ENCODE data around the gene KLHDC10. TPM values are rescaled to one million over a fixed set of nuclear protein-coding genes. Genes with fewer than 3 reads are reported as not detected.

KLHDC10 gene
- total and polyA plus RNA-seq, 2 donors from 2014 or later: 15.7 to 38.9 TPM

DNA sequence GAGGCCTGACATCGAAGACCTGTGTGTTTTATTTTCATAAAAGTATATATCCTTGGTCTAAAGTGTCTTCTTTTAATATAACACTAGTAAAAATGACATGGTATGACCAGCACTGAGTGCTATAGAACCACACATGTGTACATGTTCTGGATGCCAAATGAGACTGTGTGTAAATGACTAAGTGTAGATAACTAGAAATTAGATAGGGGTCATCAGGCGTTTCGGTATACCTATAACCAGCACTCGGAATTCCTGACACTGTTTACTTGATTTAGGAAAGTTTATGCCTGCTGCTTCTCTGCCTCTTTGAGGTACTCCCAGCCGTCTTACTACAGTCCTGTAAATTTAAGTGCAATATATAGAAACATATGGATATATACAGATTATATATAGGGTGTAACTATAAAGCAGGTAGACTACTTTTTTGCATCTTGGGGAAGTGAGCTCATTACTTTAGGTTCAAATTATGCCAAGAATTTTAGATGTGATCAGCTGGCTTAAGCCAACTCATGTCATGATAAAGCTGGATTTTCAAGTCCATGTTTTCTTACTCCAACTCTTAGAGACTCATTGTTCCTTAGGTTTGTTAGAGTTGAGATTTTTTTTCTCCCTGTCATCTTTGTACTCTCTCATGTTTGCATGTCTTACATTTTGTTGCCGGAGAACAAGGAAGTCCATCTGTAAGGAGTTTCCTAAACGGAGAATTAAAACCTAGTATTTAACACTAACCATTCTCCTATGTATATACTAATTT, 62.9 kb downstream of the KLHDC10 start:
- FAIRE-seq (no peak), DNase-seq (no peak)
- Histone ChIP-seq H3K27me3 (ENCODE audit: control insufficient read depth, insufficient read depth, low read length) (no peaks in the 10 kb centered on the region), H3K36me3 (ENCODE audit: control insufficient read depth in 2 of 3, insufficient read depth in 3 of 3, low read length in 3 of 3) (peaks cover 10 to 24% (median 10%) of the 10 kb centered on the region in 3 donors), H3K27ac (ENCODE audit: low read depth in 2 of 2, low read length in 2 of 2) (no peak overlapping the region), H3K4me3 (ENCODE audit: low read length in 3 of 3) (no peak overlapping the region), H3K9ac (ENCODE audit: low read length in 3 of 3) (no peak overlapping the region), H3K9me3 (ENCODE audit: control insufficient read depth in 2 of 3, insufficient read depth in 1 of 3, low read length in 3 of 3) (no peaks in the 10 kb centered on the region), H3K4me1 (ENCODE audit: control insufficient read depth in 2 of 3, insufficient read depth in 2 of 3, low read depth in 1 of 3, low read length in 3 of 3) (peaks cover 0 to 5% (median 0%) of the 10 kb centered on the region in 3 donors)
- no peak for TF ChIP-seq CTCF (IDR thresholded peaks at IDR 0.05; ENCODE audit: borderline replicate concordance, extremely low read depth, insufficient read depth)
- intact Hi-C loops (cut with DNase I): no loop called here

- no peaks in the 10 kb centered on the region for H3K27me3 ChIP-seq (ENCODE audit: control insufficient read depth, insufficient read depth, low read length)
- H3K36me3 ChIP-seq (ENCODE audit: control insufficient read depth in 2 of 3, insufficient read depth in 3 of 3, low read length in 3 of 3): peaks cover 10 to 25% (median 10%) of the 10 kb centered on the region in 3 donors
- H3K9ac ChIP-seq (ENCODE audit: low read length in 3 of 3): no peak overlapping the region
- TF ChIP-seq CTCF (IDR thresholded peaks at IDR 0.05; ENCODE audit: borderline replicate concordance, extremely low read depth, insufficient read depth): no peak
- DNase-seq (no peak), FAIRE-seq (no peak)
- H3K27ac ChIP-seq (ENCODE audit: low read depth in 2 of 2, low read length in 2 of 2): no peak overlapping the region
- intact Hi-C loops (cut with DNase I): no loop called here
- H3K4me1 ChIP-seq (ENCODE audit: control insufficient read depth in 2 of 3, insufficient read depth in 2 of 3, low read depth in 1 of 3, low read length in 3 of 3): peaks cover 0 to 5% (median 0%) of the 10 kb centered on the region in 3 donors
- H3K4me3 ChIP-seq (ENCODE audit: low read length in 3 of 3): no peak overlapping the region
- no peaks in the 10 kb centered on the region for H3K9me3 ChIP-seq (ENCODE audit: control insufficient read depth in 2 of 3, insufficient read depth in 1 of 3, low read length in 3 of 3)
These were observed 63.8 kb downstream of the KLHDC10 start for GRCh38 chr7:130134106-130134636.

- Histone ChIP-seq H3K36me3 (ENCODE audit: control insufficient read depth in 2 of 3, insufficient read depth in 3 of 3, low read length in 3 of 3) (peaks cover 10 to 27% (median 10%) of the 10 kb centered on the region in 3 donors), H3K4me3 (ENCODE audit: low read length in 3 of 3) (no peak overlapping the region), H3K27ac (ENCODE audit: low read depth in 2 of 2, low read length in 2 of 2) (no peak overlapping the region), H3K9me3 (ENCODE audit: control insufficient read depth in 2 of 3, insufficient read depth in 1 of 3, low read length in 3 of 3) (no peaks in the 10 kb centered on the region), H3K4me1 (ENCODE audit: control insufficient read depth in 2 of 3, insufficient read depth in 2 of 3, low read depth in 1 of 3, low read length in 3 of 3) (peaks cover 0 to 5% (median 0%) of the 10 kb centered on the region in 3 donors), H3K27me3 (ENCODE audit: control insufficient read depth, insufficient read depth, low read length) (no peaks in the 10 kb centered on the region), H3K9ac (ENCODE audit: low read length in 3 of 3) (no peak overlapping the region)
- DNase-seq (no peak), FAIRE-seq (no peak)
- intact Hi-C loops (cut with DNase I): no loop called here
- TF ChIP-seq CTCF (IDR thresholded peaks at IDR 0.05; ENCODE audit: borderline replicate concordance, extremely low read depth, insufficient read depth): no peak
These were observed 64.4 kb downstream of the KLHDC10 start for GRCh38 chr7:130134726-130135125.

Data from kidney (tissue), 14 donors.